Parathyroid adenoma (tissue), 2 donors: ENCODE data around the gene CDK13.

ENCODE experiments used
- H2AFZ ChIP-seq: fragments of 300-600 bp; sonication (generic); one replicate; pipeline ENCODE4 v1.7.0; 2017; ENCODE audit warnings: antibody characterized with exemption, mild to moderate bottlenecking
- H3K27ac ChIP-seq: fragments of 300-600 bp; sonication (generic); one replicate; pipeline ENCODE4 v1.7.0; 2017
- H3K27me3 ChIP-seq: fragments of 300-600 bp; sonication (generic); one replicate; pipeline ENCODE4 v1.7.0; 2017; ENCODE audit warnings: low read length; ENCODE audit not compliant: control insufficient read depth, insufficient read depth
- H3K36me3 ChIP-seq: fragments of 300-600 bp; sonication (generic); one replicate; pipeline ENCODE4 v1.7.0; 2017; ENCODE audit warnings: low read length; ENCODE audit not compliant: control insufficient read depth, insufficient read depth
- H3K4me1 ChIP-seq: fragments of 300-600 bp; sonication (generic); one replicate; pipeline ENCODE4 v1.7.0; 2017; ENCODE audit warnings: control low read depth
- H3K4me2 ChIP-seq: fragments of 300-600 bp; sonication (generic); one replicate; pipeline ENCODE4 v1.7.0; 2017; ENCODE audit warnings: low read length
- H3K4me3 ChIP-seq: fragments of 300-600 bp; sonication (generic); one replicate; pipeline ENCODE4 v1.7.0; 2017; ENCODE audit warnings: low read depth, low read length
- H3K79me2 ChIP-seq: fragments of 300-600 bp; sonication (generic); one replicate; pipeline ENCODE4 v1.7.0; 2017; ENCODE audit warnings: control low read depth
- H3K9ac ChIP-seq: fragments of 300-600 bp; sonication (generic); one replicate; pipeline ENCODE4 v1.7.0; 2017; ENCODE audit warnings: mild to moderate bottlenecking
- H3K9me3 ChIP-seq: fragments of 300-600 bp; sonication (generic); one replicate; pipeline ENCODE4 v1.7.0; 2017; ENCODE audit warnings: low read length; ENCODE audit not compliant: control insufficient read depth
- TF ChIP-seq, protein P1 (sequence below): fragments of 300-600 bp; sonication (generic); IDR thresholded peaks from one replicate; pipeline ENCODE4 v1.7.0; 2017; ENCODE audit warnings: antibody characterized with exemption, mild to moderate bottlenecking
- donor health status: primary hyperparathyroidism.

Gene CDK13

DNA sequence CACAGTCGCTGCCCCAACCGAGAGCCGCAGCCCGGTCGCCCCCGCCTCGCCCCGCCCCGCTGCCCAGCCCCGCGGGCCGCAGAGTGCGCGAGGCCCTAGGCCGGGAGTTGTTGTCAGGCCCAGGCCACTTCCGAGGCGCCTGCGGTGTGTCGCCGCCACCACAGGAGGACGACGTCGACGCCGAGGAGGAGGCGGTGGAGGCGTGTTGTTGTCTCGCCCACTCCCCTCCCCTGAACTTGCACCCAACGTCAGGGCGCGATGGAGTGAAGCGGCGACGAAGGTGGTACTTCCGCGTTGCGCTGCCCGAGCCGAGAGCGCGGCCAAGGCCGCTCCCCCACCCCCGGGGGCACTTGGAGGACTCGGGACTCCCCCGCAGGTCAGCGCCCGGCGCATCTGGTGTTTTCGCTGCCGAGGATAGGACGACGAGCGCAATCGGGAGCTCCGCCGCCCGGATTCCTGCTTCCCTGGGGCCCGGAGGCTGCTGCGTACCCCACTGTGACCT is at the start of gene CDK13:
CDK13 (plus strand) TSS at position 286 of the 502 bp plus-strand sequence. CDS start 386 bp downstream, outside the sequence.
- H3K36me3 ChIP-seq, result no peaks in the 10 kb centered on the region
- peaks cover 20% of the 10 kb centered on the region for H3K79me2 ChIP-seq
- TF ChIP-seq, protein P1, sequence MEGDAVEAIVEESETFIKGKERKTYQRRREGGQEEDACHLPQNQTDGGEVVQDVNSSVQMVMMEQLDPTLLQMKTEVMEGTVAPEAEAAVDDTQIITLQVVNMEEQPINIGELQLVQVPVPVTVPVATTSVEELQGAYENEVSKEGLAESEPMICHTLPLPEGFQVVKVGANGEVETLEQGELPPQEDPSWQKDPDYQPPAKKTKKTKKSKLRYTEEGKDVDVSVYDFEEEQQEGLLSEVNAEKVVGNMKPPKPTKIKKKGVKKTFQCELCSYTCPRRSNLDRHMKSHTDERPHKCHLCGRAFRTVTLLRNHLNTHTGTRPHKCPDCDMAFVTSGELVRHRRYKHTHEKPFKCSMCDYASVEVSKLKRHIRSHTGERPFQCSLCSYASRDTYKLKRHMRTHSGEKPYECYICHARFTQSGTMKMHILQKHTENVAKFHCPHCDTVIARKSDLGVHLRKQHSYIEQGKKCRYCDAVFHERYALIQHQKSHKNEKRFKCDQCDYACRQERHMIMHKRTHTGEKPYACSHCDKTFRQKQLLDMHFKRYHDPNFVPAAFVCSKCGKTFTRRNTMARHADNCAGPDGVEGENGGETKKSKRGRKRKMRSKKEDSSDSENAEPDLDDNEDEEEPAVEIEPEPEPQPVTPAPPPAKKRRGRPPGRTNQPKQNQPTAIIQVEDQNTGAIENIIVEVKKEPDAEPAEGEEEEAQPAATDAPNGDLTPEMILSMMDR, result no peak
- H3K4me3 ChIP-seq, result peak within 1 kb of the TSS; percentile 76
- H3K27me3 ChIP-seq, result no peaks in the 10 kb centered on the region
- peak within 1 kb of the TSS; percentile 97 for H3K27ac ChIP-seq
- peak within 1 kb of the TSS; percentile 90 for H3K9ac ChIP-seq
- H3K4me2 ChIP-seq, result peak within 1 kb of the TSS; percentile 98
- peak within 1 kb of the TSS; percentile 96 for H2AFZ ChIP-seq
- H3K4me1 ChIP-seq, result peaks cover 18% of the 10 kb centered on the region
- H3K9me3 ChIP-seq, result no peaks in the 10 kb centered on the region

DNA sequence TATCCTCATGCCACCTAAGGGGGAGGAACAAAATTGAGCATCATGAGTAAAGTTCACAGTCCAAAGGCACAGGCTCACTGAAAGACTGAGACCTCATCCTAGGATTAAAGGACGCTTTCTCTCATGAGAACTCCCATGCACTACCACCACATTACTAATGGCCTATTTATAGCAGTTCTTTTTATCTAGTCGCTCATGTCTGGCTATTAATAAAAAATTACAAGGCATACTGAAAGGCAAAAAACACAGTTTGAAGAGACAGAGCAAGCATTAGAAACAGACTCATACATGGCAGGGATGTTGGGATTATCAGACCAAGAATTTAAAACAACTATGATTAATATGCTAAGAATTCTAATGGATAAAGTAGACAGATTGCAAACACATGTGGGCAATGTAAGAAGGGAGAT is 46.0 kb upstream of the CDK13 start:
- Histone ChIP-seq H3K27ac (no peak overlapping the region), H2AFZ (no peak overlapping the region)

DNA sequence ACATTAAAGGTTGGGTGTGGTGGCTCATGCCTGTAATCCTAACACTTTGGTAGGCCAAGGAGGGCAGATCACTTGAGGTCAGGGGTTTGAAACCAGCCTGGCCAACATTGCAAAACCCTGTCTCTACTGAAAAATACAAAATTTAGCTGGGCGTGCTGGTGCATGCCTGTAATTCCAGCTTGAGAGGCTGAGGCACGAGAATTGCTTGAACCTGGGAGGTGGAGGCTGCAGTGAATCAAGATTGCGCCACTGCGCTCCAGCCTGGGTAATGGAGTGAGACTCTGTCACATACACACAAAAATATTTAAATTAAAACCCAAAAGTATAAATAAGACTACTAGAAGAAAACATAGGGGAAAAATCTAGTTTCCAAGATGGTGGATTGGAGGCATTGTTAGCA is 41.9 kb upstream of the CDK13 start:
- no peak overlapping the region for H3K4me2 ChIP-seq
- H3K27me3 ChIP-seq, result no peaks in the 10 kb centered on the region
- no peaks in the 10 kb centered on the region for H3K9me3 ChIP-seq
- H3K27ac ChIP-seq, result no peak overlapping the region
- no peaks in the 10 kb centered on the region for H3K79me2 ChIP-seq
- H3K4me1 ChIP-seq, result no peaks in the 10 kb centered on the region
- H2AFZ ChIP-seq, result no peak overlapping the region
- TF ChIP-seq, protein P1, result no peak
- no peaks in the 10 kb centered on the region for H3K36me3 ChIP-seq
- H3K4me3 ChIP-seq, result no peak overlapping the region
- H3K9ac ChIP-seq, result no peak overlapping the region

More for the DNA sequence above, 46.0 kb upstream of the CDK13 start:
- Histone ChIP-seq H3K36me3 (no peaks in the 10 kb centered on the region), H3K4me3 (no peak overlapping the region), H3K4me2 (no peak overlapping the region), H3K79me2 (no peaks in the 10 kb centered on the region), H3K9me3 (no peaks in the 10 kb centered on the region), H3K4me1 (no peaks in the 10 kb centered on the region), H3K27me3 (no peaks in the 10 kb centered on the region), H3K9ac (no peak overlapping the region)
- TF ChIP-seq, protein P1, result no peak

GRCh38 chr7:39908973-39909372 is 41.1 kb upstream of the CDK13 start:
- Histone ChIP-seq H3K4me1 (no peaks in the 10 kb centered on the region), H3K9me3 (no peaks in the 10 kb centered on the region), H3K27ac (no peak overlapping the region), H3K4me2 (no peak overlapping the region), H3K79me2 (no peaks in the 10 kb centered on the region), H3K9ac (no peak overlapping the region), H2AFZ (no peak overlapping the region), H3K27me3 (no peaks in the 10 kb centered on the region), H3K36me3 (no peaks in the 10 kb centered on the region), H3K4me3 (no peak overlapping the region)
- TF ChIP-seq, protein P1, result no peak

- Histone ChIP-seq H3K4me1 (no peaks in the 10 kb centered on the region), H3K9me3 (no peaks in the 10 kb centered on the region), H3K79me2 (no peaks in the 10 kb centered on the region), H3K9ac (no peak overlapping the region), H3K27me3 (no peaks in the 10 kb centered on the region), H3K36me3 (no peaks in the 10 kb centered on the region), H2AFZ (no peak overlapping the region), H3K4me2 (no peak overlapping the region), H3K4me3 (no peak overlapping the region), H3K27ac (no peak overlapping the region)
- TF ChIP-seq, protein P1, result no peak
Observed at GRCh38 chr7:39909526-39909925, 40.5 kb upstream of the CDK13 start.
